HG03521 (cell line): ENCODE data around the gene ARHGEF28.

Source experiments
- ATAC-seq: cut with Tn5 transposase; IDR thresholded peaks from one replicate; pipeline ENCODE4 v1.9.1; 2021; ENCODE audit warnings: mild to moderate bottlenecking, moderate library complexity; ENCODE audit not compliant: unreplicated experiment

ARHGEF28 gene

GRCh38 chr5:73732045-73732444, 106.0 kb downstream of the ARHGEF28 start:
- no peak for ATAC-seq

DNA sequence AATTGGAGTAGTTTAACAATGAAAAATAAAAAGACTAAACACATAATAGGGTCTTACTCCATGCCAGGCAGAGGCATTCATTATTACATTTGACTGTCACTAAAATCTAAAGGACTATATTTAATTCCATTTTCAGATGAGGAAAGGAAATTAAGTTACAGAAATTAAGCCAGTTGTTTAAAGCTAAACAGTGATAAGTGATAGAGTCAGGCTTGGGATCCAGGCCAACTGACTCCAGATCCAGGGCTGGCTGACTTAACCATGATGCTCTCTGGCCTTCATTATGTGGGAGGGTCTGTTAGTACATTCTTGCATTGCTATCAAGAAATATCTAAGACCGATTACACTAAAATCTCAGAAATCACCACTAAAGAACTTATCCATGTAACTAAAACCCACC, 107.2 kb downstream of the ARHGEF28 start:
- no peak for ATAC-seq

DNA sequence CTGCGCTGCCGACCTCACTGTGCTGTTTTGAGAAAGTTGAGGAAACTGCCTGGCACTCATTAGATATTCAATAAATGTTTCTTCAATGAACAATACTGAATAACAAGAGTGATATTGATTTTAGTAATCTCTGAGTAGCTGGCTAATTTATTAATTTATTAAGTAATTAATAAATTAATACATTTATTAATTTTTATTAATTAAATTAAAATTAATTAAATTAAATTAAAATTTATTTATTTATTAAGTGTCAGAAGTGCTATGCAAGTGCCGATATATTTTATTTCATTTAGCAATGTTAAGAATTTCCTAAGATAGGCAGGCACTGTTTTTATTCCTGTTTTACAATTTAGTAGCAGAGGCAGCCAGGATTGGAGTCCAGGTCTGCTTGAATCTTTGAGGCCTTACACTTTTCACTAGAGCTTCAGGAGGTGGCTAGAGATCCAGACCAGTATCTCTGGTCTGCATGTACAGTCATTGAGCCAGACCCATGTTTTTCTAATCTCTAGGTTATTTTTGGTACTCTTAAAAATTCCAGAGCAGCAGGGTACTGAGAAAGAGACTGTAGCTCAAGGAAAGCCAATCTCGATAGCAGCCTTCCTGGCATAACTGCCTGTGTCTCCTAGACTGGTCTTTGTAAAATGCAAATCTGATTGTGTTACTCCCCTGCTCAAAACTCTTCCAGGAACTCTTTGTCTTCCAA, 109.2 kb downstream of the ARHGEF28 start:
- no peak for ATAC-seq

- ATAC-seq: no peak
Observed at GRCh38 chr5:73739650-73740049, 113.7 kb downstream of the ARHGEF28 start.

DNA sequence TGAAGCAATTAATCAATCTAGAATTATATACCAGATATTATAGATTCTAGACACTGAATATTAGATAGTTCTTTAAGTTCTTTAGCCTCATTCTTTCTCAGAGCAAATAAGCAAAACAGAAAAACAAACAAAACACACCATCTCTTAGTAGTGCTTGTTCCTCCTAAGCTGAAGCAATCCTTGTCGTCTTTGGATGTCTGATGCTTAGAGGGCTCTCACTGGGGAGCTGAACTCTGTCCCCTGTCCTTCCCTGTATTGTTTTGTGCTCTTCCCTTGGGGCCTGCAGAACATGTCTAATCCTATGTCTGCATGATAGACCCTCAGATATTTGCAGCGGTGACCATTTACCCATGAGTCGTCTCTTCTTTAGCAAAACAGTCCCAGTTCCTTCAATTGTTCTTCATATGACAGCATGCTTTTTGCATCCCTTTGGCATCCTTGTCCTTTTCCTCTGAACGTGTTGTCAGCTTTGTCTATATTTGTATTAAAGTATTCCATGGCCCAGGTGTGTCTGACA, 114.3 kb downstream of the ARHGEF28 start:
- ATAC-seq: no peak

GRCh38 chr5:73743161-73743560, 117.2 kb downstream of the ARHGEF28 start:
- no peak for ATAC-seq

DNA sequence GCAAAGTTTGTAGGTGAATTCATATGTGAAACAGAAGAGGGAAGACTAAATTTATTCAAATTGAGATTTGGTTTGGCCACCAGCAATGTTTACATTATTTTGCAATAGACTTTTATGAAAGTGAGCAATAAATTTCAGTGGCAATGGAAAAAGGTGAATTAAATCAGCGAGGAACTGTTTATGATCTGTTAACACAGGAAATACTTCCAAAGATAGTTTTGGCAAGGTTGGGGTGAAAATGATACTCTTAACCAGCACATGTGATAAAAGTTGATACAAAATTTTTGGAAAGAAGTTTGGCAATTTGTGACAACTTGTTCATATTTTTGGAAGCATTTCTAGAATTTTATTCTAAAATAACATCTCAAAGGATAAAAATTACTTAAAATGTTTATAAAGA, 119.8 kb downstream of the ARHGEF28 start:
- ATAC-seq: no peak

- no peak for ATAC-seq
Observed at GRCh38 chr5:73746608-73747007, 120.6 kb downstream of the ARHGEF28 start.

- ATAC-seq: no peak
Observed at GRCh38 chr5:73747696-73748380, 121.8 kb downstream of the ARHGEF28 start.

GRCh38 chr5:73748510-73749400, 122.8 kb downstream of the ARHGEF28 start:
- ATAC-seq: no peak

- no peak for ATAC-seq
Observed at GRCh38 chr5:73749485-73750270, 123.7 kb downstream of the ARHGEF28 start.

GRCh38 chr5:73751254-73751914, 125.4 kb downstream of the ARHGEF28 start:
- ATAC-seq: no peak

- no peak for ATAC-seq
Observed at GRCh38 chr5:73754254-73754653, 128.3 kb downstream of the ARHGEF28 start.

DNA sequence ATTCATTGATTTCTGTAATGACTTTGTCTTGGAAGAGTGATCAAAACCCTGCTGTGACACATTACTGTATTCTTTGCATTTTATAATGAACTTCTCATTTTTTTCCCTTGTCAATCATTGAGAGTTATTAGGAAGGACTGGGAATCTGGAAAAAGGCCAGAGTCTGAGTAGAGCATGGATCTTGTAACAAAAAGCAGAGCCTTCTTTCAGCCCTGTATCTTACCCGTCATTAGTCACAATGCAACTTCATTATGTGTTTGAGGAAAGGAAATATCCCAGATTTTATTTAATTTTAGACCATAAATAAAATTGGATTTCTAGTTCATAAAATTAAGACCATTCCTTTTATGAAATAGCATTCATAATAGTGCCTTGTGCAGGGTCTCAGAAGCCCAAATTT, 131.4 kb downstream of the ARHGEF28 start:
- ATAC-seq: no peak

DNA sequence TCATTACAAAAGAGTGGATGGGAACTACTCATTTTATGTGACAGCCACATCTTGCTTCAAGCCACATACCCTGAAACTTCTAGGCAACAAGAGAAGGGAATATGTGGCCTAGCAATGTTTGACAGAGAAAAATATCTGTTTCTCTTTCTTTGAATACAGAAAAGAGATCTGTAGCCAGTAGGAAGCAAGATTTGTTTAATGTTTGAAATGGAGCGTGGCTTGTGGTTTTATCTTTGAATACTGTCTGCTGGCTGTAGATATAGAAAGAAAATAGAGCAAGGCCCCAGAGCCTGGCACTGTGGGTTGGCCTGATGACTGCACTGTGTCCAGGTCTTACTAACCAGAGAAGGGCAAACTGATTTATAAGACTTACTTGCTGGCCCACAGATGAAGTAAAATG, 133.8 kb downstream of the ARHGEF28 start:
- no peak for ATAC-seq

GRCh38 chr5:73763300-73764032, 137.5 kb downstream of the ARHGEF28 start:
- ATAC-seq: no peak

GRCh38 chr5:73764586-73764985, 138.6 kb downstream of the ARHGEF28 start:
- no peak for ATAC-seq

DNA sequence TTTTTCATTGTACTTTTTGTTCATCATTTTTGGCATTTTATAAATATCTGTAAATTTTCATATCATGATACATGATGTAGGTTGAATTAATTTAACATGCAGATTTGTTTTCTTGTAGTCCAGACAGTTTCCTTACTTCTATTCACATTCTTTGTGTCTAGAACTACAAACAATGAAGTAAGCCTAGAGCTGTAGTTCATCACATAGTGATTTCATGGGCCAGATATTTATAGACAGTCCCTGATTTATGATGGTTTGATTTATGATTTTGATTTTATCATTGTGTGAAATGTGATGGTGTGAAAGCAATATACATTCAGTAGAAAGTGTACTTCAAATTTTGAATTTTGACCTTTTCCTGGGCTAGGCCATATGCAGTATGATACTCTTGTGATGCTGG, 139.0 kb downstream of the ARHGEF28 start:
- ATAC-seq: no peak

GRCh38 chr5:73766902-73767301, 140.9 kb downstream of the ARHGEF28 start:
- no peak for ATAC-seq
